D721Med (cell line): ENCODE results near the gene ERFL.

ENCODE experiments used
- DNase-seq: peaks from one replicate; pipeline ENCODE4 v3.0.0; 2011; ENCODE audit warnings: low spot score; ENCODE audit not compliant: insufficient read length
- FAIRE-seq: peaks from 2 replicates; lab custom pipeline; 2011; peaks lifted over from hg19 to GRCh38; lab: Jason Lieb, UNC
- CTCF ChIP-seq: IDR thresholded peaks from 2 replicates; pipeline ENCODE4 v1.5.1; 2012; ENCODE audit warnings: mild to moderate bottlenecking, control low read depth; ENCODE audit not compliant: insufficient read depth; ENCODE audit errors: missing control alignments

ERFL gene

GRCh38 chr19:41936416-41936850 lies 8.2 kb upstream of the ERFL start:
- DNase-seq (no peak), FAIRE-seq (no peak)
- no peak for TF ChIP-seq CTCF

GRCh38 chr19:41935760-41936415 lies 7.6 kb upstream of the ERFL start:
- no peak for TF ChIP-seq CTCF
- FAIRE-seq: no peak

DNA sequence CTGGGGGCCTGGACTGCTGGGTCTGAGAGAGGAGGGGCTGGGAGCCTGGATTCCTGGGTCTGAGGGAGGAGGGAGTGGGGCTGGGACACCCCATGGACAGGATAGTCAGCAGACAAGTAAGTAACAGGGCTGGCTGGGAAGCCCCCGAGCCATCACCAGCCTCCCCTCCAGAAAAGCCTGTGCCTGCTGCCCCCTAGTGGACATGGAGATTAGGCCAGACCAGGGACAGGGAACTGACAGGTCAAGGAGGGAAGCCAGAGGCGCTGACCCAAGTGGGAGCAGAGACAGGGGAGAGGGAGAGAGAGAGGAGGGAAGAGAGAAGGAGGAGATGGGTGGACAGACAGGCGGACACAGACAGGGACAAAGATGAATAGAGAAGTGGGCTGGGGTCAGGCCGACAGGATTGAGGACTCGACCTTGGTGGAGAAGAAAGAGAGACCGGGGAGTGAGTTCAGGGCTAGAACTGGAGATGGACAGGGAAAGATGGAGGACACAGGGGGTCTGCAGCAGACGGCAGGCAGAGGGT lies 6.7 kb upstream of the ERFL start:
- FAIRE-seq: no peak
- DNase-seq: no peak
- TF ChIP-seq CTCF: peak; percentile 85

More at GRCh38 chr19:41935760-41936415, 7.6 kb upstream of the ERFL start:
- DNase-seq: no peak

DNA sequence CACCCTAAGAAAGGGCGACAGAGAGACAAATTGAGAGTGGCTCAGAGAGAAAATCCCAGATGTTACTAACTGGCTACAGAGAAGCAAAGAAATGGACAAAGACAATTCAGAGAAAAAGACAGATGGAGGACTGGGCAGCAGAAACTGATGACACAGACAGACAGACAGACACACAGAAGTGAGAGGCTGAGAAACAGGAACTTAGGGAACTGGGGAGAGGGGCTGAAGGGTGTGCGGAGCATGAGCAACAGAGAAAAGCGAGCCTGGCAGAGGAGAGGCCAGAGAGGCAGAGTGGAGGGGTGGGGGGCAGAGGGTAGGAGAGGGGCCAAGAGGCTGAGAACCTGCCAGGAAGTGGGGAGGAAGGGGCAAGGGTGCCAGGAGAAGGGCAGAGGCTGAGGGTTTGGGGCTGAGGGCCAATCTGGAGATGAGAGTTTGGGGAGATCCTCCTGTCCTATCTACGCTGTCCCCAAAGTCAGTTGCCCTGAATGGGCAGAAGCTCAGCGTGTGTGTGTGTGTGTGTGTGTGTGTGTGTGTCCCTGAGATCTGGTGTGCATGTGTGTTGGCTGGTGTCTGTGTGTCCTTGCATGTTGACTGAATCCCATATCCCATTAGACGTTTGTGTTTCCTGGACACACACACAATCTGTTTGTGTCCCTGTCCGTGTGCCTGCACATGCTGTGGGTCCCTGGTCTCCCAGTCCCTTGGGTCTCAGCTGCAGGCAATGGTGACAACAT lies 5.6 kb upstream of the ERFL start:
- no peak for TF ChIP-seq CTCF
- no peak for FAIRE-seq
- DNase-seq: no peak

- DNase-seq: no peak
- FAIRE-seq: no peak
- no peak for TF ChIP-seq CTCF
These were observed 4.6 kb upstream of the ERFL start for GRCh38 chr19:41932720-41933332.

GRCh38 chr19:41932259-41932719 lies 4.0 kb upstream of the ERFL start:
- FAIRE-seq (no peak), DNase-seq (no peak)

More at GRCh38 chr19:41932259-41932719, 4.0 kb upstream of the ERFL start:
- TF ChIP-seq CTCF: no peak
